Colonic mucosa (tissue), 4 donors: ENCODE measurements around the gene LMO2. TPM values are rescaled to one million over a fixed set of nuclear protein-coding genes. Genes with fewer than 3 reads are reported as not detected.

Experiments used
- DNase-seq: peaks from one replicate; pipeline ENCODE4 v3.0.0-alpha.2; 2020
- H3K27ac ChIP-seq: fragments of 200-600 bp; one replicate; pipeline ENCODE4 v1.8.0; 2021
- H3K27me3 ChIP-seq: fragments of 200-600 bp; one replicate; pipeline ENCODE4 v1.8.0; 2021
- H3K36me3 ChIP-seq: fragments of 200-600 bp; one replicate; pipeline ENCODE4 v1.8.0; 2021
- H3K4me1 ChIP-seq: fragments of 200-600 bp; one replicate; pipeline ENCODE4 v1.8.0; 2021; ENCODE audit warnings: mild to moderate bottlenecking
- H3K4me3 ChIP-seq: fragments of 200-600 bp; one replicate; pipeline ENCODE4 v1.8.0; 2021
- H3K9ac ChIP-seq, 2 donors: one replicate each; pipeline ENCODE4 v1.7.0; 2013; ENCODE audit warnings: control low read depth in 2 of 2, low read depth in 2 of 2, low read length in 2 of 2
- H3K9me3 ChIP-seq: fragments of 200-600 bp; one replicate; pipeline ENCODE4 v1.8.0; 2021
- CTCF ChIP-seq: fragments of 200-600 bp; IDR thresholded peaks from one replicate; pipeline ENCODE4 v1.8.0; 2022; ENCODE audit warnings: antibody characterized with exemption, mild to moderate bottlenecking
- intact Hi-C: fragments of 100-400 bp; cut with DNase I; formaldehyde crosslinking; loops from one replicate; pipeline ENCODE4 v1.14.1; 2022
- total RNA-seq, 2 donors: library from RNA; stranded (reverse); fragmentation: NEBNext Ultra II Directional in 1 of 2; extraction: Animal tissue kit (Norgen Biotek cat#: 25700) in 1 of 2; gene quantifications; one replicate each; pipeline ENCODE4 v1.2.1, GENCODE V29; 2021
- donor health status: healthy.
- donor health status: DM: no; HTN: no; CAD: no.
- donor health status: DM: no; HTN: no; CAD: no.

LMO2 gene
- total RNA-seq, 2 donors from 2014 or later = 7.2 to 11.3 TPM

- no peak for TF ChIP-seq CTCF
- no peak for DNase-seq
- intact Hi-C loops = no loop called here
- no peak overlapping the region for H3K9ac ChIP-seq
- H3K4me3 ChIP-seq = no peak overlapping the region
- H3K27me3 ChIP-seq = no peaks in the 10 kb centered on the region
- no peaks in the 10 kb centered on the region for H3K4me1 ChIP-seq
- H3K36me3 ChIP-seq = no peaks in the 10 kb centered on the region
- H3K27ac ChIP-seq = no peak overlapping the region
- H3K9me3 ChIP-seq = no peaks in the 10 kb centered on the region
Observed at GRCh38 chr11:33910958-33911339, 19.1 kb upstream of the LMO2 start.

GRCh38 chr11:33910296-33910957 is 18.6 kb upstream of the LMO2 start:
- Histone ChIP-seq H3K36me3 (no peaks in the 10 kb centered on the region), H3K9me3 (no peaks in the 10 kb centered on the region), H3K9ac (no peak overlapping the region), H3K27me3 (no peaks in the 10 kb centered on the region), H3K27ac (no peak overlapping the region), H3K4me3 (no peak overlapping the region), H3K4me1 (no peaks in the 10 kb centered on the region)
- intact Hi-C loops = no loop called here
- TF ChIP-seq CTCF = no peak
- DNase-seq = no peak

- Histone ChIP-seq H3K27ac (no peak overlapping the region), H3K4me3 (no peak overlapping the region), H3K9me3 (no peaks in the 10 kb centered on the region), H3K27me3 (no peaks in the 10 kb centered on the region), H3K36me3 (no peaks in the 10 kb centered on the region), H3K9ac (no peak overlapping the region), H3K4me1 (no peaks in the 10 kb centered on the region)
- intact Hi-C loops = no loop called here
- TF ChIP-seq CTCF = no peak
- DNase-seq = no peak
Observed at GRCh38 chr11:33909552-33909951, 17.7 kb upstream of the LMO2 start.

- Histone ChIP-seq H3K9me3 (no peaks in the 10 kb centered on the region), H3K4me3 (no peak overlapping the region), H3K36me3 (no peaks in the 10 kb centered on the region), H3K9ac (no peak overlapping the region), H3K27me3 (no peaks in the 10 kb centered on the region), H3K27ac (no peak overlapping the region), H3K4me1 (no peaks in the 10 kb centered on the region)
- no peak for DNase-seq
- TF ChIP-seq CTCF = no peak
- intact Hi-C loops = no loop called here
Observed at GRCh38 chr11:33909150-33909549, 17.3 kb upstream of the LMO2 start.

GRCh38 chr11:33907421-33907820 is 15.5 kb upstream of the LMO2 start:
- no peaks in the 10 kb centered on the region for H3K36me3 ChIP-seq
- TF ChIP-seq CTCF = no peak
- no peaks in the 10 kb centered on the region for H3K4me1 ChIP-seq
- H3K9me3 ChIP-seq = no peaks in the 10 kb centered on the region
- H3K27me3 ChIP-seq = no peaks in the 10 kb centered on the region
- H3K4me3 ChIP-seq = no peak overlapping the region
- no peak overlapping the region for H3K27ac ChIP-seq
- DNase-seq = no peak
- intact Hi-C loops = no loop called here
- H3K9ac ChIP-seq = no peak overlapping the region
